GM19239 (cell line): ENCODE measurements around the gene BANP.
"Not testable (repeated sequence)": the region's sequence is repeated elsewhere in the genome, so short reads cannot be mapped to it uniquely, and the experiment has no call there.

Source experiments
- DNase-seq: peaks from one replicate; pipeline ENCODE4 v3.0.0; 2011; ENCODE audit warnings: low spot score; ENCODE audit not compliant: insufficient read length
- FAIRE-seq: peaks from 2 replicates; lab custom pipeline; 2011; peaks lifted over from hg19 to GRCh38; lab: Jason Lieb, UNC

The BANP gene

GRCh38 chr16:88010968-88011483 lies 59.8 kb downstream of the BANP start:
- no peak for FAIRE-seq
- DNase-seq: no peak

GRCh38 chr16:88012360-88012759 lies 61.1 kb downstream of the BANP start:
- FAIRE-seq: no peak
- no peak for DNase-seq

- FAIRE-seq (no peak), DNase-seq (no peak)
Measured at GRCh38 chr16:88013091-88013609, 61.9 kb downstream of the BANP start.

GRCh38 chr16:88013766-88014251 lies 62.6 kb downstream of the BANP start:
- no peak for FAIRE-seq
- no peak for DNase-seq

GRCh38 chr16:88014252-88014781 lies 63.1 kb downstream of the BANP start:
- no peak for FAIRE-seq
- DNase-seq: no peak

- DNase-seq: no peak
- FAIRE-seq: no peak
Measured at GRCh38 chr16:88014954-88015805, 63.9 kb downstream of the BANP start.

- no peak for DNase-seq
- no peak for FAIRE-seq
Measured at GRCh38 chr16:88015806-88016140, 64.5 kb downstream of the BANP start.

- not testable (repeated sequence) for FAIRE-seq, DNase-seq
Measured at GRCh38 chr16:88016386-88016785, 65.2 kb downstream of the BANP start.

GRCh38 chr16:88016964-88017363 lies 65.7 kb downstream of the BANP start:
- FAIRE-seq (no peak), DNase-seq (no peak)

GRCh38 chr16:88017587-88018101 lies 66.4 kb downstream of the BANP start:
- DNase-seq (no peak), FAIRE-seq (no peak)

- DNase-seq, FAIRE-seq: not testable (repeated sequence)
Measured at GRCh38 chr16:88018382-88018781, 67.1 kb downstream of the BANP start.

- DNase-seq, FAIRE-seq: not testable (repeated sequence)
Measured at GRCh38 chr16:88019041-88019820, 68.0 kb downstream of the BANP start.

- no peak for FAIRE-seq
- DNase-seq: no peak
Measured at GRCh38 chr16:88019821-88020515, 68.7 kb downstream of the BANP start.

- FAIRE-seq: no peak
Measured at GRCh38 chr16:88020516-88020885, 69.3 kb downstream of the BANP start.

GRCh38 chr16:88021041-88021970 lies 70.1 kb downstream of the BANP start:
- not testable (repeated sequence) for DNase-seq, FAIRE-seq

More at GRCh38 chr16:88020516-88020885, 69.3 kb downstream of the BANP start:
- DNase-seq: no peak

- DNase-seq: no peak
- FAIRE-seq: no peak
Measured at GRCh38 chr16:88022076-88023042, 71.1 kb downstream of the BANP start.

GRCh38 chr16:88023366-88023765 lies 72.1 kb downstream of the BANP start:
- FAIRE-seq: no peak
- DNase-seq: no peak
